K562 (cell line): ENCODE data around the gene HES5. TPM values are rescaled to one million over a fixed set of nuclear protein-coding genes. Genes with fewer than 3 reads are reported as not detected.

ENCODE experiments used
- AFF1 ChIP-seq, 2 experiments: fragments of 450-650 bp; IDR thresholded peaks; 2 replicates each; pipeline ENCODE4 v1.6.1; 2018; ENCODE audit warnings: mild to moderate bottlenecking in 2 of 2, low read depth in 1 of 2; ENCODE audit not compliant: partially characterized antibody in 2 of 2
- BRF2 ChIP-seq: IDR thresholded peaks from 3 replicates; pipeline ENCODE4 v1.6.1; 2011; ENCODE audit warnings: borderline replicate concordance, mild to moderate bottlenecking; ENCODE audit not compliant: insufficient read length, insufficient read depth
- E2F8 ChIP-seq: fragments of 450-650 bp; IDR thresholded peaks from 2 replicates; pipeline ENCODE4 v1.7.1; 2018; ENCODE audit warnings: mild to moderate bottlenecking, low read depth; ENCODE audit not compliant: partially characterized antibody
- FOSL1 ChIP-seq: fragments of 200-800 bp; sonication (Bioruptor generic); conservative IDR thresholded peaks from 2 replicates; pipeline ENCODE4 v1.6.1; 2016; ENCODE audit warnings: missing genetic modification characterization, missing compliant biosample characterization
- FOXJ3 ChIP-seq: sonication (generic); formaldehyde crosslinking; IDR thresholded peaks from 2 replicates; pipeline ENCODE4 v1.4.0; 2020; ENCODE audit warnings: mild to moderate bottlenecking, missing genetic modification reagents
- GTF2E2 ChIP-seq: fragments of 200-800 bp; sonication (Bioruptor generic); IDR thresholded peaks from 2 replicates; pipeline ENCODE4 v1.6.1; 2016; ENCODE audit warnings: missing genetic modification characterization, missing compliant biosample characterization
- HMGN3 ChIP-seq: IDR thresholded peaks from 2 replicates; pipeline ENCODE4 v1.6.1; 2011; ENCODE audit warnings: borderline replicate concordance, low read depth, mild to moderate bottlenecking, mixed read lengths, low read length; ENCODE audit not compliant: insufficient read length; ENCODE audit errors: extremely low read depth
- MAX ChIP-seq: sonication (generic); formaldehyde crosslinking; IDR thresholded peaks from 2 replicates; pipeline ENCODE4 v1.9.0; 2022; ENCODE audit warnings: mild to moderate bottlenecking, missing genetic modification reagents
- PML ChIP-seq: IDR thresholded peaks from 2 replicates; pipeline ENCODE4 v1.6.1; 2012; ENCODE audit warnings: low read length, inconsistent platforms
- PPARD ChIP-seq: fragments of 250-450 bp; sonication (Bioruptor Pico); IDR thresholded peaks from 2 replicates; pipeline ENCODE4 v1.8.0; 2022; ENCODE audit warnings: inconsistent platforms, mild to moderate bottlenecking, moderate library complexity
- PTRF ChIP-seq: fragments of 450-650 bp; IDR thresholded peaks from 2 replicates; pipeline ENCODE4 v1.6.1; 2016; ENCODE audit warnings: mild to moderate bottlenecking, missing genetic modification characterization, missing compliant biosample characterization
- PYGO2 ChIP-seq: fragments of 450-650 bp; IDR thresholded peaks from 2 replicates; pipeline ENCODE4 v1.6.1; 2016; ENCODE audit warnings: mild to moderate bottlenecking, missing genetic modification characterization, moderate library complexity, missing compliant biosample characterization
- RBM15 ChIP-seq: fragments of 200-400 bp; formaldehyde crosslinking; IDR thresholded peaks from 2 replicates; pipeline ENCODE4 v1.6.1; 2018; ENCODE audit warnings: mild to moderate bottlenecking, low read length, moderate library complexity; ENCODE audit not compliant: insufficient read depth
- SAFB ChIP-seq: fragments of 200-400 bp; formaldehyde crosslinking; IDR thresholded peaks from 2 replicates; pipeline ENCODE4 v1.6.1; 2017; ENCODE audit warnings: low read depth, low read length, borderline replicate concordance
- TCF7 ChIP-seq: sonication (generic); IDR thresholded peaks from 2 replicates; pipeline ENCODE4 v1.6.1; 2016; ENCODE audit warnings: antibody characterized with exemption, borderline replicate concordance
- ZC3H8 ChIP-seq: fragments of 450-650 bp; IDR thresholded peaks from 2 replicates; pipeline ENCODE4 v1.6.1; 2017
- ZNF217 ChIP-seq: sonication (generic); formaldehyde crosslinking; IDR thresholded peaks from 2 replicates; pipeline ENCODE4 v1.8.0; 2022; ENCODE audit warnings: mild to moderate bottlenecking, missing genetic modification reagents
- polyA plus RNA-seq, 8 experiments: library from polyadenylated mRNA; depleted of rRNA in 4 of 8; stranded (reverse) in 5 of 8; unstranded in 3 of 8; fragments of >200 nt; fragmentation: Nextera tagmentation in 2 of 8; fragmentation: Illumina TruSeq in 1 of 8; extraction: Ambion mirVana in 2 of 8; extraction: Trizol in 1 of 8; gene quantifications; 2 replicates each; pipeline versions ENCODE4 v1.2.1 to v1.2.3, GENCODE V29; 2011 to 2014; ENCODE audit warnings: inconsistent platforms in 1 of 8, missing spikeins in 1 of 8
- total RNA-seq, 7 experiments: library from RNA; depleted of rRNA in 6 of 7; stranded (reverse); fragments of >200 nt in 6 of 7; fragmentation: Illumina TruSeq in 2 of 7; extraction: Trizol in 2 of 7; gene quantifications; 2 replicates each; pipeline versions ENCODE4 v1.2.1 to v1.2.3, GENCODE V29; 2011 to 2021; ENCODE audit warnings: low replicate concordance in 1 of 7

The HES5 gene
- total and polyA plus RNA-seq, 9 of the 15 experiments (the other 6 are each of a cell fraction or from before 2014, with no cell fraction given), result not detected

- no peak for TF ChIP-seq BRF2
- TF ChIP-seq GTF2E2, result no peak
- TF ChIP-seq PML, result no peak
- TF ChIP-seq AFF1 (IDR thresholded peaks at IDR 0.05; ENCODE audit: low read depth in 1 of 2, partially characterized antibody in 2 of 2), result no peak
- no peak for TF ChIP-seq PTRF (tag)
- TF ChIP-seq HMGN3, result peak; percentile 27
- TF ChIP-seq E2F8, result no peak
- no peak for TF ChIP-seq RBM15
- TF ChIP-seq FOSL1 (tag), result no peak
- TF ChIP-seq ZNF217 (CRISPR knock-in tag), result no peak
- no peak for TF ChIP-seq PPARD (CRISPR knock-in tag)
- no peak for TF ChIP-seq FOXJ3 (CRISPR knock-in tag)
- no peak for TF ChIP-seq PYGO2 (tag)
- TF ChIP-seq ZC3H8, result no peak
- no peak for TF ChIP-seq TCF7
- TF ChIP-seq MAX (CRISPR knock-in tag), result peak; percentile 67
- TF ChIP-seq SAFB, result no peak
These were observed 15.9 kb upstream of the HES5 start (continued) for GRCh38 chr1:2545754-2546514.
